Uterus (tissue), 2 donors: Measurements from ENCODE around the gene OPCML.

Experiments
- CTCF ChIP-seq, 4 experiments: fragments of 200-600 bp in 2 of 4; fragments of 450-650 bp in 2 of 4; sonication (generic) in 2 of 4; IDR thresholded peaks; one replicate each; pipeline ENCODE4 v1.5.1; 2016 to 2019; ENCODE audit warnings: antibody characterized with exemption in 4 of 4, mild to moderate bottlenecking in 2 of 4, moderate library complexity in 1 of 4
- POLR2A ChIP-seq, 2 donors: fragments of 450-650 bp; IDR thresholded peaks; one replicate each; pipeline ENCODE4 v1.6.1; 2016; ENCODE audit warnings: antibody characterized with exemption in 2 of 2, mild to moderate bottlenecking in 1 of 2, moderate library complexity in 1 of 2

DNA sequence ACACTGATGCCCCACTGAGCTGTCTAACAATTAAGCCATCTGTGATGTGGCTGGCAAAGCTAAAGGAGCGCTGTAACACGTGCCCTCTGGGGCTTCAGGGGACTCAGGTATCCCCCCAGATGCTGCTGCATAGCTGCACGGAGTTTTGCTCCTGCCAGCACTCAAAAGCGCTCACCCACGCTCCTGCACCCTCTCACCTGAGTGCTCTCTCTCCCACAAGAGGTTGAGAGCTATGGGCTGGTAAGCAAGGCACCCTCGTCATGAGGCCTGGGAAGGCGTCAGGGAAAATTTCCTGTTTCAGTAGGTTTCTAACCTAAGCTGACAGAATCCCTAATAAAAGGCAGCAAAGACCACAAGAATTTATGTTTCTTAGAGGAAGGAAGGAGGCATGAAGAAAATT is 850.3 kb downstream of the OPCML start:
- TF ChIP-seq POLR2A (IDR thresholded peaks at IDR 0.05) (no peak), CTCF (IDR thresholded peaks at IDR 0.05) (no peak)
